CD14-positive monocyte (primary cell): ENCODE results near the gene C19orf38. TPM values are rescaled to one million over a fixed set of nuclear protein-coding genes. Genes with fewer than 3 reads are reported as not detected.
"Not testable (repeated sequence)": the region's sequence is repeated elsewhere in the genome, so short reads cannot be mapped to it uniquely, and the experiment has no call there.

ENCODE experiments used
- DNase-seq, 3 donors: peaks; one replicate each; pipeline ENCODE4 v3.0.0-alpha.2; 2011 to 2022
- H2AFZ ChIP-seq: 2 replicates; pipeline ENCODE4 v1.6.0; 2012; ENCODE audit warnings: mild to moderate bottlenecking, low read depth, low read length, inconsistent platforms; ENCODE audit not compliant: insufficient read depth, poor library complexity, severe bottlenecking
- H3K27ac ChIP-seq, 2 donors: 1 replicate in 1 of 2; 2 replicates in 1 of 2; pipeline ENCODE4 v1.5.1; 2012 to 2013; ENCODE audit warnings: low read length in 2 of 2, control low read depth in 1 of 2, inconsistent platforms in 1 of 2, low read depth in 1 of 2, mild to moderate bottlenecking in 1 of 2
- H3K27me3 ChIP-seq, 2 donors: one replicate each; pipeline versions ENCODE4 v1.6.0 to v1.6.1; 2011 to 2013; ENCODE audit warnings: low read length in 2 of 2; ENCODE audit not compliant: control insufficient read depth in 2 of 2, insufficient read depth in 2 of 2
- H3K36me3 ChIP-seq, 2 donors: replicated peaks in 1 of 2; 1 replicate in 1 of 2; 2 replicates in 1 of 2; pipeline versions ENCODE4 v1.5.1 to v1.6.1; 2012 to 2013; ENCODE audit warnings: low read length in 2 of 2, control low read depth in 1 of 2, inconsistent platforms in 1 of 2, mild to moderate bottlenecking in 1 of 2; ENCODE audit not compliant: insufficient read depth in 2 of 2, control insufficient read depth in 1 of 2
- H3K4me1 ChIP-seq, 2 donors: 1 replicate in 1 of 2; 2 replicates in 1 of 2; pipeline versions ENCODE4 v1.5.1 to v1.6.1; 2012 to 2013; ENCODE audit warnings: low read length in 2 of 2, control low read depth in 1 of 2, inconsistent platforms in 1 of 2, mild to moderate bottlenecking in 1 of 2, moderate library complexity in 1 of 2; ENCODE audit not compliant: insufficient read depth in 2 of 2, control insufficient read depth in 1 of 2
- H3K4me2 ChIP-seq: replicated peaks from 2 replicates; pipeline ENCODE3; 2012; ENCODE audit warnings: low read length, moderate library complexity, mild to moderate bottlenecking; ENCODE audit not compliant: poor library complexity, severe bottlenecking; ENCODE audit errors: extremely low read depth
- H3K4me3 ChIP-seq, 3 experiments: fragments of 200-600 bp in 1 of 3; sonication (generic) in 1 of 3; replicated peaks in 1 of 3; 1 replicate in 2 of 3; 2 replicates in 1 of 3; pipeline ENCODE4 v1.5.1; 2011 to 2013; ENCODE audit warnings: low read length in 3 of 3, mild to moderate bottlenecking in 3 of 3, control low read depth in 2 of 3, low read depth in 2 of 3, inconsistent platforms in 1 of 3, moderate library complexity in 1 of 3
- H3K79me2 ChIP-seq: 2 replicates; pipeline ENCODE4 v1.6.0; 2012; ENCODE audit warnings: mild to moderate bottlenecking, control low read depth, inconsistent platforms, low read length, moderate library complexity; ENCODE audit not compliant: insufficient read depth
- H3K9ac ChIP-seq: 2 replicates; pipeline ENCODE4 v1.6.0; 2017; ENCODE audit warnings: low read length, mild to moderate bottlenecking; ENCODE audit not compliant: insufficient read depth, poor library complexity, severe bottlenecking
- H3K9me3 ChIP-seq, 2 donors: replicated peaks in 1 of 2; 1 replicate in 1 of 2; 2 replicates in 1 of 2; pipeline versions ENCODE4 v1.5.1 to v1.6.1; 2012 to 2013; ENCODE audit warnings: low read length in 2 of 2, control low read depth in 1 of 2; ENCODE audit not compliant: control insufficient read depth in 1 of 2, insufficient read depth in 1 of 2
- H4K20me1 ChIP-seq: 2 replicates; pipeline ENCODE4 v1.6.0; 2012; ENCODE audit warnings: mild to moderate bottlenecking, low read length, control low read depth, moderate library complexity; ENCODE audit not compliant: insufficient read depth
- H3K27ac Mint-ChIP-seq, 7 donors: one replicate each; pipeline ENCODE4 v1.8.0; 2020; ENCODE audit warnings: mild to moderate bottlenecking in 7 of 7, mixed read lengths in 7 of 7, moderate library complexity in 6 of 7, inconsistent platforms in 2 of 7
- H3K27me3 Mint-ChIP-seq, 3 donors: one replicate each; pipeline ENCODE4 v1.8.0; 2021 to 2022; ENCODE audit warnings: low read depth in 3 of 3, mild to moderate bottlenecking in 3 of 3, mixed read lengths in 3 of 3, moderate library complexity in 3 of 3, inconsistent platforms in 1 of 3
- H3K36me3 Mint-ChIP-seq, 2 donors: one replicate each; pipeline ENCODE4 v1.8.0; 2020; ENCODE audit warnings: mixed read lengths in 2 of 2, inconsistent platforms in 1 of 2, mild to moderate bottlenecking in 1 of 2
- H3K4me1 Mint-ChIP-seq: one replicate; pipeline ENCODE4 v1.8.0; 2020; ENCODE audit warnings: mild to moderate bottlenecking, mixed read lengths
- H3K4me3 Mint-ChIP-seq, 2 donors: one replicate each; pipeline ENCODE4 v1.8.0; 2020; ENCODE audit warnings: mild to moderate bottlenecking in 2 of 2, mixed read lengths in 2 of 2, moderate library complexity in 1 of 2
- H3K9me3 Mint-ChIP-seq, 7 donors: one replicate each; pipeline ENCODE4 v1.8.0; 2020 to 2022; ENCODE audit warnings: mixed read lengths in 7 of 7, mild to moderate bottlenecking in 6 of 7, moderate library complexity in 6 of 7, inconsistent platforms in 2 of 7
- WGBS: methylation state at CpG from one replicate; pipeline ENCODE4 v1.1.5; 2013; ENCODE audit warnings: missing lambda C conversion rate; ENCODE audit not compliant: insufficient coverage; 5-methylcytosine and 5-hydroxymethylcytosine counted together
- intact Hi-C, 2 donors: fragments of 100-400 bp; cut with micrococcal nuclease; formaldehyde crosslinking; loops; one replicate each; pipeline versions ENCODE4 v1.15.0 to v1.15.1; 2023
- polyA plus RNA-seq, 3 donors: library from polyadenylated mRNA; depleted of rRNA in 1 of 3; unstranded in 2 of 3; stranded (reverse) in 1 of 3; fragments of 300-500 nt in 2 of 3; fragments of >200 nt in 1 of 3; fragmentation: Illumina TruSeq in 2 of 3; gene quantifications; 1 replicate in 2 of 3; 2 replicates in 1 of 3; pipeline ENCODE4 v1.2.3, GENCODE V29; 2012 to 2021
- TF ChIP-seq, protein P1 (sequence below): fragments of 200-600 bp; IDR thresholded peaks from one replicate; pipeline ENCODE4 v1.8.0; 2022; ENCODE audit warnings: antibody characterized with exemption, mild to moderate bottlenecking

The C19orf38 gene
- polyA plus RNA-seq, 3 donors, result 134 to 174 (median 149) TPM

DNA sequence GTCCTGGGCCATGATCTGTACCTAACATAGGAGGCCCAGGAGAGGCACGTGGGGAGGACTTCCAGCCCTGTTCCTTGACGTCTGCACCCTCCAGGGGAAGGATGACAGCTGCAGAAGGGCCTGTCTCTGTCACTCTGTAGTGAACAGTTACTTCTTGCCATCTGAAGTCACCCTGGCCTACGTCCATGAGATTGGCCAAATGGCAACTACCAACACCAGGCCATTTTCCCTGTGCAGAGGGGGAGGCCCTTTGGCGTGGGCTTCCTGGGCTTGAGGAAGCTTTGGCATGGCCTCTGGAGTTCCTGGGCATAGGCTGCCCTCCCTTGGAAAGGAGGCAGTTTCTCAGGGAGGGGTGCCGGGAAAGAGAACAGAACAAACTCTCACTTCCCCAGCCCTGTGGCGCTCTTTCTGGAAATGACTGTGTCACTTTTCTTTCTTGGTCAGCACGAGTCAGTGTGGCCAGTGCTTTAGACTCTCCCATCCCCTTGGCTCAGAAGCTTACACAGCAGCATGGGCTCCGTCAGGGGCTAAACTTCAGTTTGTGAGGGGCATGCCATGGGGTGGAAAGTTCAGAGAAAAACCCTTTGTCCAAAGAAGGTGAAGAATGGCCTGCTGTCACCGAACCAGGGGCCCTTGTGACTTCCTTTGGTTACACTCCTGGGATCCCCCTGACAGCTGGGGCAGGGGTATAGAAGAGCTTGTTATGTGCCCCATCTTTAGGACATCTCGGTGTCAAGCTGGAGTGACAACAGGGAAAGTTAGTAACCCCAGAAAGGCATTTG lies 28.4 kb downstream of the C19orf38 start:
- DNase-seq, result peak in 2 of 3 donors; percentile 41 to 42
- H4K20me1 ChIP-seq, result peaks cover 55% of the 10 kb centered on the region
- peak overlapping the region in 1 of 3 experiments; percentile 33 for H3K4me3 ChIP-seq
- H3K4me2 ChIP-seq, result peak overlapping the region; percentile 50
- peaks cover 42% of the 10 kb centered on the region for H3K4me1 Mint-ChIP-seq
- peak overlapping the region; percentile 57 for H2AFZ ChIP-seq
- intact Hi-C loops, result loop anchor here in 1 of 2 donors (10.0 kb wide), 1 partner anchor 48 kb away; the partner anchor contains the start of genes TIMM29 and YIPF2
- no peak overlapping the region for H3K9ac ChIP-seq
- H3K36me3 ChIP-seq, result no peaks in the 10 kb centered on the region
- H3K4me3 Mint-ChIP-seq, result peak overlapping the region; percentile 55 to 57
- peaks cover 25 to 34% of the 10 kb centered on the region in 2 donors for H3K4me1 ChIP-seq
- TF ChIP-seq, protein P1, sequence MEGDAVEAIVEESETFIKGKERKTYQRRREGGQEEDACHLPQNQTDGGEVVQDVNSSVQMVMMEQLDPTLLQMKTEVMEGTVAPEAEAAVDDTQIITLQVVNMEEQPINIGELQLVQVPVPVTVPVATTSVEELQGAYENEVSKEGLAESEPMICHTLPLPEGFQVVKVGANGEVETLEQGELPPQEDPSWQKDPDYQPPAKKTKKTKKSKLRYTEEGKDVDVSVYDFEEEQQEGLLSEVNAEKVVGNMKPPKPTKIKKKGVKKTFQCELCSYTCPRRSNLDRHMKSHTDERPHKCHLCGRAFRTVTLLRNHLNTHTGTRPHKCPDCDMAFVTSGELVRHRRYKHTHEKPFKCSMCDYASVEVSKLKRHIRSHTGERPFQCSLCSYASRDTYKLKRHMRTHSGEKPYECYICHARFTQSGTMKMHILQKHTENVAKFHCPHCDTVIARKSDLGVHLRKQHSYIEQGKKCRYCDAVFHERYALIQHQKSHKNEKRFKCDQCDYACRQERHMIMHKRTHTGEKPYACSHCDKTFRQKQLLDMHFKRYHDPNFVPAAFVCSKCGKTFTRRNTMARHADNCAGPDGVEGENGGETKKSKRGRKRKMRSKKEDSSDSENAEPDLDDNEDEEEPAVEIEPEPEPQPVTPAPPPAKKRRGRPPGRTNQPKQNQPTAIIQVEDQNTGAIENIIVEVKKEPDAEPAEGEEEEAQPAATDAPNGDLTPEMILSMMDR, result no peak
- peaks cover 0 to 8% of the 10 kb centered on the region in 2 donors for H3K27me3 ChIP-seq
- no peaks in the 10 kb centered on the region for H3K9me3 ChIP-seq
- peaks cover 11 to 17% of the 10 kb centered on the region in 2 donors for H3K36me3 Mint-ChIP-seq
- H3K27ac Mint-ChIP-seq, result peak overlapping the region; percentile 76 to 90 (median 84)
- H3K9me3 Mint-ChIP-seq, result peaks cover 0 to 2% (median 0%) of the 10 kb centered on the region in 7 donors
- WGBS, result 23% methylated on average over 5 of the region's 10 CpGs
- H3K27me3 Mint-ChIP-seq, result peaks cover 6 to 8% (median 7%) of the 10 kb centered on the region in 3 donors
- peak overlapping the region; percentile 46 to 75 for H3K27ac ChIP-seq
- H3K79me2 ChIP-seq, result peaks cover 70% of the 10 kb centered on the region

DNA sequence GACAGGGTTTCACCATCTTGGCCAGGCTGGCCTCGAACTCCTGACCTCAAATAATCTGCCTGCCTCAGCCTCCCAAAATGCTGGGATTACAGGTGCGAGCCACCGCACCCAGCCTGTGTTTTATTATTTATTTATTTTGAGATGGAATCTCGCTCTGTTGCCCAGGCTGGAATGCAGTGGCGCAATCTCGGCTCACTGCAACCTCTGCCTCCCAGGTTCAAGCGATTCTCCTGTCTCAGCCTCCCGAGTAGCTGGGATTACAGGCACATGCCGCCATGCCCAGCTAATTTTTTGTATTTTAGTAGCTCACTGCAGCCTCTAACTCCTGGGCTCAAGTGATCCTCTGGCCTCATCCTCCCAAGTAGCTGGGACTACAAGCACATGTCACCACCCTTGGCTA lies 29.4 kb downstream of the C19orf38 start:
- not testable (repeated sequence) for H2AFZ ChIP-seq, H3K9me3 ChIP-seq, H3K27ac ChIP-seq, H3K27me3 Mint-ChIP-seq, H3K27me3 ChIP-seq, H3K36me3 ChIP-seq, DNase-seq, H3K9me3 Mint-ChIP-seq, H3K4me3 Mint-ChIP-seq, H3K4me3 ChIP-seq, H3K4me2 ChIP-seq, H3K9ac ChIP-seq
- Mint-ChIP-seq H3K36me3 (peaks cover 14 to 18% of the 10 kb centered on the region in 2 donors), H3K27ac (peak overlapping the region in 3 of 7 donors; percentile 50 to 85 (median 54)), H3K4me1 (peaks cover 36% of the 10 kb centered on the region)
- WGBS, result 95% methylated on average over 3 of the region's 9 CpGs
- H3K79me2 ChIP-seq, result peaks cover 70% of the 10 kb centered on the region
- intact Hi-C loops, result loop anchor here in 1 of 2 donors (10.0 kb wide), 1 partner anchor 47 kb away; the partner anchor contains the start of genes TIMM29 and YIPF2
- H4K20me1 ChIP-seq, result peaks cover 57% of the 10 kb centered on the region
- H3K4me1 ChIP-seq, result peaks cover 20 to 25% of the 10 kb centered on the region in 2 donors
